Measurements from ENCODE around the gene MSRB1. TPM values are rescaled to one million over a fixed set of nuclear protein-coding genes. Genes with fewer than 3 reads are reported as not detected.
A peak's percentile ranks its signal among the peaks of the same experiment; 100 is the strongest.

The MSRB1 gene
- total RNA-seq, 1 donor from 2014 or later = 32.9 TPM

DNA sequence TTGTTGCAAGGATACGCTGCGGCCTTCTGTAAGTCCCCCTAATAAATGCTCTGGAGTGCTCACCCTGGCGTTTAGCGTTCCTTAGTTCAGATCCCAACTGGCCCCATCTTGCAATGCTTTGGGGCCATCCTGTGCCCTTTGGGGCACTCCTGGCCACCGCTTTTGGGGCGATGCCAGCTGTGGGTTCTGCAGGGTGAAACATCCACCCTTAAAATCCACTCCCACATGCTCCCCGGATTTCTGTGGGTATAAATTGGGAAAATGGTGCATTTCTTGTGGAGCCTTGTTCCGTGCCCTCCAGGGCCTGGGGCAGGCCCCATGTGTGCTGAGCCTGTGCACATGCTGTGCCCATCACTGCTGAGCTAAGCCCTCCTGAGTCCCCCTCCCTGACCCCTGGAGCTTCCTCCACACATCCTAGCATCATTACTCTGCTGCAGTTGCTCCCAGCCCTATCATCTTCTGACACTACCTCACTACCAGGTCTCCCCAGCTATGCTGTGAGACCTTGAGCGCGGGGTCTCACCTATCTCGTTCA is 6.0 kb downstream of the MSRB1 start:
- Histone ChIP-seq H3K27me3 (no peaks in the 10 kb centered on the region), H3K36me3 (peaks cover 39 to 42% of the 10 kb centered on the region in 2 donors), H3K27ac (no peak overlapping the region), H3K4me1 (peaks cover 5 to 6% of the 10 kb centered on the region in 2 donors), H3K9me3 (no peaks in the 10 kb centered on the region), H3K4me3 (no peak overlapping the region)
- no peak for DNase-seq (ENCODE audit: low spot score in 2 of 2)
- no peak for TF ChIP-seq CTCF (IDR thresholded peaks at IDR 0.05)
- intact Hi-C loops (cut with DNase I) = no loop called here

DNA sequence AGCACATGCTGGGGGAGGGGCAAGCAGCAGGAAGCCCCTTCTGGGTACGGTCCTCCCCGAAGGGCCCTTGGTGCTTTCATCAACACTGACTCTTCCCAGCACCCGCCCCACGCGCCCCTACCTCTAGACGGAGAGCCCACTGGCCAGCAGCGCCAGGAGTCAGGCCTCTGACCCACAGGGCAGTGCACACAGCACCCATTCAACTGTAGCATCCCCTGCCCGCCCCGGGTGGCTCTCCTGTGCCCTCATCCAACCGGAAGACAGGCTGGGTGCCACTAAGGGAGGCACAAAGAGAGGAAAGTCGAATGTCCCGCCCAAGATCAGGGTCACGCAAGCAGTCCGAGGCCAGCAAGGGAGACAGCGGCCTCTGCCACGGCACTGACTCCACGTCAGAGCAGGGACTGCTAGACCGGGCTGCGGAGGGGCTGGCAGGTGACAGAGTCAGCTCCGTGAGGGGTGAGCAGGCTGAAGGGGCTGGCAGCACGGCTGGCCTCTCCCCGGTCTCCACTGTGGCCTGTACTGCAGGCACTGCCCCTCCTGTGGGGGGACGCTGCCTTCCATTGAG is 9.8 kb downstream of the MSRB1 start:
- Histone ChIP-seq H3K27me3 (no peaks in the 10 kb centered on the region), H3K27ac (no peak overlapping the region), H3K36me3 (peaks cover 11 to 12% of the 10 kb centered on the region in 2 donors), H3K4me3 (no peak overlapping the region), H3K4me1 (peaks cover 4 to 6% of the 10 kb centered on the region in 2 donors), H3K9me3 (no peaks in the 10 kb centered on the region)
- intact Hi-C loops (cut with DNase I) = no loop called here
- no peak for DNase-seq (ENCODE audit: low spot score in 2 of 2)
- no peak for TF ChIP-seq CTCF (IDR thresholded peaks at IDR 0.05)

DNA sequence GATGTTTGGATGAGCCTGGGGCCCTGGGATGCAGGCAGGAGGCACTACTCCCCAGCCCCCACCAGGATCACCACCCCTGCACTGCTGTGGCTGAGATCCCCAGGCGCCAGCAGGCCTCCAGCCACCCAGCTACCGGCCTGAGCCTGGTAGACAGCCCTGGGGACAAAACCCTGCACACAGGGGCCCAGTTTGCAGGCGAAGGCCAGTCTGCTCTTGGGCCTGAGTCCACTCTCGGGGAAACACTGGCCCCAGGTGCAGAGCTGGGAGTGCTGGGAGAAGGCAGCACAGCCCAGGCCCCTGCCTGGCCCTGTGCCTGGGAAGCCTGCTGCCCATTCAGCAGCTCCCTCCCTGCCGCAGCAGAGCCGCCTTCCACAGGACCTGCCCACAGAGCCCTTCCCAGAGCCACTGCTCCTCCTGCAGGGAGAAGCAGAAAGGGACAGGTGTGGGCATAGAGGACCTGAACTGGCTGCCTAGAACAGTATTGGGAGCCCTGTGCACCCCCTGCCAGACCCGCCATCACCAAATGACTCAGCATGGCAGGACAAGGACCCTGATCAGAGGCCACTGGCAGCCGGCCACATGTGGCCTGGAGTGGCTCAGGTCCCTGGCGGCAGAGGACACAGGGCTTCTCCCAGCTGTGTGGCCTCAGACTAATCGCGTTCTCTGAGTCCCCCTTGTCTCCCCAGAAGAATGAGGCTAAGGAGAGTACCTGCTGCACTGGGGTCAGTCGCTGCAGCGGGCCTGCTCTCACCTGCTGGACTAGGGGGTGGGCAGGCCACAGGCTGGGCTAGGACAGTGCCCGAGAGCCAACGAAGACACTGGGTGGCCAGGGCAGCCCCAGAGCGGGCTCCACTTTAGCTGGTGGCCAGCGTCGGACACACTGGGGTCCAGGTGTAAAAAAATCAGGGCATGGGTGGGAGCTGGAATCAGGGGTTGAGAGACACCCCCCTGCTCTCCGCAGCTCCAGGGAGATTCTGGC is 10.7 kb downstream of the MSRB1 start:
- no peaks in the 10 kb centered on the region for H3K27me3 ChIP-seq
- DNase-seq (ENCODE audit: low spot score in 2 of 2) = no peak
- intact Hi-C loops (cut with DNase I) = no loop called here
- no peaks in the 10 kb centered on the region for H3K9me3 ChIP-seq
- H3K4me3 ChIP-seq = no peak overlapping the region
- H3K27ac ChIP-seq = no peak overlapping the region
- peaks cover 2 to 5% of the 10 kb centered on the region in 2 donors for H3K36me3 ChIP-seq
- no peak for TF ChIP-seq CTCF (IDR thresholded peaks at IDR 0.05)
- peaks cover 4 to 6% of the 10 kb centered on the region in 2 donors for H3K4me1 ChIP-seq

GRCh38 chr16:1930338-1930720 is 12.7 kb downstream of the MSRB1 start:
- intact Hi-C loops (cut with DNase I) = no loop called here
- H3K27ac ChIP-seq = no peak overlapping the region
- no peak for TF ChIP-seq CTCF (IDR thresholded peaks at IDR 0.05)
- DNase-seq (ENCODE audit: low spot score in 2 of 2) = no peak
- peak overlapping the region in 1 of 2 donors; percentile 75 for H3K4me3 ChIP-seq
- no peaks in the 10 kb centered on the region for H3K9me3 ChIP-seq
- H3K27me3 ChIP-seq = no peaks in the 10 kb centered on the region
- no peaks in the 10 kb centered on the region for H3K36me3 ChIP-seq
- peaks cover 4 to 6% of the 10 kb centered on the region in 2 donors for H3K4me1 ChIP-seq

- peak; percentile 70 to 100 (median 94) for TF ChIP-seq CTCF (IDR thresholded peaks at IDR 0.05)
- H3K9me3 ChIP-seq = no peaks in the 10 kb centered on the region
- peak overlapping the region; percentile 64 to 75 for H3K4me3 ChIP-seq
- peak; percentile 18 to 92 for DNase-seq (ENCODE audit: low spot score in 2 of 2)
- no peaks in the 10 kb centered on the region for H3K36me3 ChIP-seq
- no peaks in the 10 kb centered on the region for H3K27me3 ChIP-seq
- intact Hi-C loops (cut with DNase I) = loop anchor here (2.0 kb wide), 2 partner anchors 13 to 65 kb away; partner anchors contain the start of gene MSRB1
- peaks cover 4 to 6% of the 10 kb centered on the region in 2 donors for H3K4me1 ChIP-seq
- H3K27ac ChIP-seq = peak overlapping the region in 1 of 2 donors; percentile 70
Measured at GRCh38 chr16:1929578-1930337, 13.2 kb downstream of the MSRB1 start.

Data from ascending aorta (tissue), 2 donors.